NCI-H2227 (cell line): ENCODE measurements around the gene PLCXD1.
"Not testable (repeated sequence)": the region's sequence is repeated elsewhere in the genome, so short reads cannot be mapped to it uniquely, and the experiment has no call there.

Experiments
- DNase-seq: peaks from one replicate; lab custom pipeline; 2025; ENCODE audit not compliant: unreplicated experiment; lab: John Stamatoyannopoulos, UW

The PLCXD1 gene, protein sequence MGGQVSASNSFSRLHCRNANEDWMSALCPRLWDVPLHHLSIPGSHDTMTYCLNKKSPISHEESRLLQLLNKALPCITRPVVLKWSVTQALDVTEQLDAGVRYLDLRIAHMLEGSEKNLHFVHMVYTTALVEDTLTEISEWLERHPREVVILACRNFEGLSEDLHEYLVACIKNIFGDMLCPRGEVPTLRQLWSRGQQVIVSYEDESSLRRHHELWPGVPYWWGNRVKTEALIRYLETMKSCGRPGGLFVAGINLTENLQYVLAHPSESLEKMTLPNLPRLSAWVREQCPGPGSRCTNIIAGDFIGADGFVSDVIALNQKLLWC

DNA sequence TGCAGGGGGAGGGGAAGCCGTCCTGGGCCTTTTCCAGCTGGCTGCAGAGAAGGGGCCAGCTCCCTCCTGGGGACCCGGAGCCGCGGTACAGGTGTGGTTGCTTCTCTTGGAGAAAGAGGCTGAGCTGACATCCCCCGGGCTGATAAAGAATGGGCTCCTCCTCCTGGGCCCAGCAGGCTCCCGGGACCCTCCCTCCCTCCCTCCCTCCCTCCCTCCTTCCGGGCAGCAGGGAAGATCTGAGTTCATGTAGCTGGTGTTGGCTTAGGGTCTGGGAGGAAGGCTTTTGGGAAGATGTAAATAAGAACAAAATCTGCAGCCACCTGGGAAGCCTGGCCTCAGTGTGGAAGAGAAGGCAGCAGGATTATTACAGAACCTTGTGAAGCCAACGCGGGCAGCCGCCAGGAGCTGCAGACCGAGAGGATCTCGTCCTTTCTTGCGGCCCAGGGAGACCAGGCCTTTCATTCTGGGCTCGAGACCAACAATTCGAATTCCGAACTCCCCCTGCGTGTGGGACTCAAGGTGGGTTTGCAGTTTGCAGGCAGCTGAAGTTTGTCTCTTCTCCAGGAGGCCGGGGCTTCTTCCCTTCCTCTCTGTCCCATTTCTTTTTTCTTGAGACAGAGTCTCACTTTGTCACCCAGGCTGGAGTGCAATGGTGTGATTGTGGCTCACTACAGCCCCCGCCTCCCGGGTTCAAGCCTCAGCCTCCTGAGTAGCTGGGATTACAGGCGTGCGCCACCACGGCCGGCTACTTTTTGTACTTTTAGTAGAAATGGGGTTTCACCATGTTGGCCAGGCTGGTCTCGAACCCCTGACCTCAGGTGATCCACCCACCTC lies at the start of gene PLCXD1:
Gene PLCXD1 (plus strand): TSS at position 216 of the 834 bp plus-strand sequence. CDS start 2,807 bp downstream, outside the sequence.
- no peak for DNase-seq

DNA sequence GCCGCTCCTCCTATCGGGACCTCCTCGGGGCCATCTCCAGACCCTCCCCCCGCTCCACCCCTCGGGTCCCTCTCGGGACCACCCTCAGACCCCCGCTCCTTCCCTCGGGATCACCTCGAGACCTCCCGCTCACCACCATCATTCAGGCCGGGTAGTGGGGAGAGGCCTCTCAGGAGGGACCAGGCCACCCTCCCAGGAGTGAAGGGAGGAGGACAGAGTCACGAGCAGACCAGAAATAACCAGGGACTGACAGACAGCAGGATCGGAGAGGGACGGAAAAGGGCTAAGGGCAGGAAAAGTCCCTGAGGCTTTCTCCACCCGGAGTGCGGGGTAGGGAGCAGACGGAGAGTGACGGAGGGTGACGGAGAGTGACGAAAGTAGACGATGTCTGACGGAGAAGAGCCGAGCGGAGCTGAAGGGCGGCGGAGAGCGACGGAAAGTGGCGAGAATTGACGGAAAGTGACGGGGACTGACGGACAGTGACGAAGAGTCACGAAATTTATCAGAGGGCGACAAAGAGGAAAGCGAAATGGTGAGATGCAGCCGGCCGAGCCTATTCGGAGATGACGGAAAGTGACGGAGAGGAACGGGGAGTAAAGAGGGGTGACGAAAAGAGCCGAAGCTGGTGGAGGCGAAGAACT lies 49.4 kb upstream of the PLCXD1 start:
- not testable (repeated sequence) for DNase-seq

DNA sequence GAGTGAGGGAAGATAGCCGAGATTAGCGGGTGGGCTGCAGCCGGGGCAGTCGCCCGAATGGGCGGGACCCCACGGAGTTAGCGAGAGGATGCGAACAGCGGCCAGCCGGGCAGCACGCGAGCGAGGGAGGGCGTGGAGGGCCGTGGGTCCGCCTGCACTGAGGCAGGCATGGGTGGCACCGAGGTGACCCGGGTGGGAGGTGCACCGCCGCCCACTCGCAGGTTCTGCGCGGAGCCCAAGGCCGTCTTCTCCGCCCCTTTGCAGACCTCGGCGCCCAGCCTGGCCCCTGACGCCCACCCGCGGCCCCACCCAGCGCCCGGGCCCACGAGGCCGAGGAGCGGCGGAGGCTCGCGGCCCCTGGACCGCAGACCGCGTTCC lies 48.9 kb upstream of the PLCXD1 start:
- DNase-seq, result not testable (repeated sequence)

DNA sequence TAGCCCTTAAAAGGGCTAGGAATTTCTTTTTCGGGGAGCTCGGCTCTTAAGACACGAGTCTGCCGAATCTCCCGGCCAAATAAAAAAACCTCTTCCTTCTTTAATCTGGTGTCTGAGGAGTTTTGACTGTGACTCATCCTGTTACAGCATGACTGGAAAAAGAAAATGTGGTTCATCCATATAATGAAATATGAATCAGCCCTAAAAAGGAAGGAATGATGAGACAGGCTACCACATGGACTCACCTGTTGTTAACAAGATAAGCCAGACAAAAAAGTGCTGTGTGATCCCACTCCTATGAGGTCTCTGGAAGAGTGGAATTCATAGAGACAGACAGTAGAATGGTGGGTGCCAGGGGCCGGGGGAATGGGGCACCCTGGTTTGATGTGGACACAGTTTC lies 45.0 kb upstream of the PLCXD1 start:
- not testable (repeated sequence) for DNase-seq

DNA sequence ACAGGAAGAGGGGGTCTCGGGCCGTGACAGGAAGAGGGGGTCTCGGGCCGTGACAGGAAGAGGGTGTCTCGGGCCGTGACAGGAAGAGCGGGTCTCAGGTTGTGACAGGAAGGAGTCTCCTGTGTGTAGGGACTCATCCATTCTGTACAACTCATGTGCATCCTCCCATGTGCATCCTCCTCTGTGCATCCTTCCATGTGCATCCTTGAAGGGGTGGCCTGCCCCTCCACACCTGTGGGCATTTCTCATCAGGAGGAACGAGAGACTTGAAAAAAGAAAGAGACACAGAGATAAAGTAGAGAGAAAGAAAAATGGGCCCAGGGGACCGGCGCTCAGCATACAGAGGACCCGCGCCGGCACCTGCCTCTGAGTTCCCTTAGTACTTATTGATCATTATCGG lies 30.2 kb upstream of the PLCXD1 start:
- DNase-seq, result no peak

DNA sequence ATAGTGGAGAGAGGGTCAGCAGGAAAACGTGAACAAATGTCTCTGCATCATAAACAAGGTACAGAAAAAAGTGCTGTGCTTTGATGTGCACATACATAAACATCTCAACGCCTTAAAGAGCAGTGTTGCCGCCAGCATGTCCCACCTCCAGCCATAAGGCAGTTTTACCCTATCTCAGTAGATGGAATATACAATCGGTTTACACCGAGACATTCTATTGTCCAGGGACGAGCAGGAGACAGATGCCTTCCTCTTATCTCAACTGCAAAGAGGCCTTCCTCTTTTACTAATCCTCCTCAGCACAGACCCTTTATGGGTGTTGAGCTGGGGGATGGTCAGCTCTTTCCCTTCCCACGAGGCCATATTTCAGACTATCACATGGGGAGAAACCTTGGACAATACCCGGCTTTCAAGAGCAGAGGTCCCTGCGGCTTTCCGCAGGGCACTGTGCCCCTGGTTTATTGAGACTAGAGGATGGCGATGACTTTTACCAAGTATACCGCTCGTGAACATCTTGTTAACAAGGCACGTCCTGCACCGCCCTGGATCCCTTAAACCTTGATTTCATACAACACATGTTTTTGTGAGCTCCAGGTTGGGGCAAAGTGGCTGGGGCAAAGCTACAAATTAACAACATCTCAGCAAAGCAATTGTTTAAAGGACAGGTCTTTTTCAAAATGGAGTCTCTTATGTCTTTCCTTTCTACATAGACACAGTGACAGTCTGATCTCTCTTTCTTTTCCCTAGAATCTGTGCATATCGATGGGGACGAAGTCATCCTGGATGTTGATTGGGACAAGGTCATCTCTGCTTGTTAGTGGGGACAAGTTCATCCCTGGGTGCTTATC lies 29.6 kb upstream of the PLCXD1 start:
- not testable (repeated sequence) for DNase-seq

DNA sequence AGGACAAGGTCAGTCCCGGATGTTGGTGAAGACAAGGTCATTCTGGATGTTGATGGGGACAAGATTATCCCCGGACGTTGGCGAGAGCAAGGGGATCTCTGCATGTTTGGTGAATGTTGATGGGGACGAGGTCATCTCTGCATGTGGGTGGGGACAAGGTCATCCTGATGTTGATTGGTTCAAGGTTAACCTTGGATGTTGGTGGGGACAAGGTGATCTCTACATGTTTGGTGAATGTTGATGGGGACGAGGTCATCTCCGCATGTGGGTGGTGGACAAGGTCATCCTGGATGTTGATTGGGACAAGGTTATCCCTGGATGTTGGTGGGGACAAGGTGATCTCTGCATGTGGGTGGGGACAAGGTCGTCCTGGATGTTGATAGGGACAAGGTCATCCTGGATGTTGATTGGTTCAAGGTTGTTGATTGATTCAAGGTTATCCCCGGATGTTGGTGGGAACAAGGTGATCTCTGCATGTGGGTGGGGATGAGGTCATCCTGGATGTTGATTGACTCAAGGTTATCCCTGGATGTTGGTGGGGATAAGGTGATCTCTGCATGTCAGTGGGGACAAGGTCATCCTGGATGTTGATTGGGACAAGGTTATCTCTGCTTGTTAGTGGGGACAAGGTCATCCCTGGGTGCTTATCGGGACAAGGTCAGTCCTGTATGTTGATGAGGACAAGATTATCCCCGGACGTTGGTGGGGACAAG lies 28.8 kb upstream of the PLCXD1 start:
- no peak for DNase-seq

DNA sequence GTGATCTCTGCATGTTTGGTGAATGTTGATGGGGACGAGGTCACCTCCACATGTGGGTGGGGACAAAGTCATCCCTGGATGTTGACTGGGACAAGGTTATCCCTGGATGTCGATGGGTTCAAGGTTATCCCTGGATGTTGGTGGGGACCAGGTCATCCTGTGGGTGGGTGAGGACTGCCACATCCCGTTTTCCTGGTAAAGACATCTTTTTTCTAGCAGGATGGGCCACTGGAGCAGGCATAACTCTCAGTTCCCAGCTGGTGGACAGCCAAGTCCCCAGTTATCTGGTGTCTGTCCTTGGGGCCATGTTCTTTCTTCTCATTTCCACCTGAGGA lies 28.3 kb upstream of the PLCXD1 start:
- no peak for DNase-seq

DNA sequence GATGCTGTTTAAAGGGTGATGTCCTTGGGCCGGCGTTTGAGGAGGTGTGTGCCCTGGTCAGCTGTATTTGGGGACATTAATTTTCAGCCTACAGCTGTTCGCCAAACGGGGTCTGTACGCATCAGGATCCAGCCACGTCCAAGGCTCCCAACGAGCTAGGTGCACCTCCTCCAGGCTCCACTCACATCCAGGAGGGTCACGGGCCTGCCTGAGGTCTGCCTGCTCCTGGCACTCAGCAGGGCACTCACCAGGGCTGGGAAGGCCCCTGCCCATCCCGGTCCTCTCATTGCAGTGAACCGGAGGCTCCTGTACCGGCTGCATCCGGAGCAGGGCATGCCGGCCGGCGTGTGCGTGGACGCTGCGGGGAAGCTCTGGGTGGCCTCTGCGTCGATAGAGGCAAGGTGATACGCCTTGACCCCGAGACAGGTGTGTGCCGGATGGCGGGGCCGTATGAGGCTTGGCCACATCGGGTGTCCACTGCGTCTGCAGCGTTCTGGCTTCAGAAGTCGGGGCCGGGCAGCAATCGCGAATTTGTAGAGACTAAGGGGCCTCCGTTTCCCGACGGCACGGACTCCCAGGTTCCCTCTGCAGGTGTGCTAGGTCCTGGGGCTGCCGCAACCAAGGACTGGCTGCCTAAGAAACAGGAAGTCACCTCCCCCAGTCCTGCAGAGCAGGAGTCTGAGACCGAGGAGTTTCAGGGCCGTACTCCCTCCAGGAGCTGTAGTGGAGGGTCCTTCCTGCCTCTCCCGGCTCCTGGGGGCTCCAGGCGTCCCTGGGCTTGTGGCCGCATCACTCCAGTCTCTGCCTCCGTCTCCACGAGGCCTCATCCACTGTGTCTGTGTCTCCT lies 27.5 kb upstream of the PLCXD1 start:
- DNase-seq, result no peak

DNA sequence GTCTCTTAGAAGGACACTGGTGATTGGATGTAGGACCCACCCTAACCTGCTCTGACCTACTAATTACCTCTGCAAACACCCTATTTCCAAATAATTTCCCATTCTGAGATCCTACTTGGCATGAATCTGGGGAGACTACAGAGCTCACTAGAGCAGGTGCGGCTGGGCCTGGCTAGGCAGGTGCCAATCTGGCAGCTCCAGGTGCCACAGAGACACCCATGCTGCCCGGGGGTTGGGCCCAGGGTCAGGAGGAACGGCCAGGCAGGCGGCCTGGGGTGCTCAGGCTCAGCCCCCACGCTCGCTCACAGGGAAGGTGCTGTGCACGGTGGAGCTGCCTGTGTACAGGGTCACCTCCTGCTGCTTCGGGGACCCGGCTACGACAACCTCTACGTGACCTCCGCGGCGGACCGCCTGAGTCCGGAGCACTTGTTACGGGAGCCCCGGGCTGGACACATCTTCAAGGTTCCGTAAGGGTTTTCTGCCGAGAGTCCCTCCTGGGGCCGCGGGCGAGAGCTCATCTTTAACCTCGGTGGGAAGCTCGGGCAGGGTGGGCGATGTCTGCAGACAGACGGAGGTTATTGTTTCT lies 26.5 kb upstream of the PLCXD1 start:
- no peak for DNase-seq

DNA sequence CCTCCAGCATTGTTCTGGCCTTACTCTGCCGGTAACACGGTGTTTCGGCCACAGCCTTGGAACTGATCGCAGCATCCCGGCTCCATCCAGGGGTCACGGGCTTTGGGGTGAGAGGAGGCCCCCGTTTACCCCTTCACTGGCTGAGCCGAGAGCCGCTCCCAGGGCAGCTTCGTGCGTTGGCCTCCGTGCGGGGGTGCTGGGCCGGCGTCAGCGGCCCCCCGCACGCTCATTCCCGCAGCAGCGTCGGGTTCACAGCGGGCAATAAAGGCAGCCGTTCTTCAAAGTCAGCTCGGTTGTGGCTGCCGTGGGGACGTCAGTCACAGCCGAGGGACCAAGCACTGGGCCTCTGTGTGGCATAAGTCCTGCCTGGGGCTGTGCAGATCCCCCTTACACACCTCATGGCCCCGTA lies 25.3 kb upstream of the PLCXD1 start:
- no peak for DNase-seq

DNA sequence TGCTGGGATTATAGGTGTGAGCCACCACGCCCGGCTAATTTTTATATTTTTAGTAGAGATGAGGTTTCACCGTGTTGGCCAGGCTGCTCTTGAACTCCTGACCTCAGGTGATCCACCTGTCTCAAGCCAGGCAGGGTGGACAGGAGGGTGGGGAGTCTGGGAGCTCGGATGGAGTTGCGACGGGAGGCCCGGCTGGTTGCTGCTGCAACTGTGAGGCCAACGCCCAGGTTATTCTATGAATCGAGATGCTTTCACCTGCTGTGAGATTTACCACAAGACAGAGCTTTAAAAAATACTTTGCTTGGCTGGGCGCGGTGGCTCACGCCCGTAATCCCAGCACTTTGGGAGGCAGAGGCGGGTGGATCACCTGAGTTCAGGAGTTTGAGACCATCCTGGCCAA lies 24.1 kb upstream of the PLCXD1 start:
- DNase-seq, result not testable (repeated sequence)

DNA sequence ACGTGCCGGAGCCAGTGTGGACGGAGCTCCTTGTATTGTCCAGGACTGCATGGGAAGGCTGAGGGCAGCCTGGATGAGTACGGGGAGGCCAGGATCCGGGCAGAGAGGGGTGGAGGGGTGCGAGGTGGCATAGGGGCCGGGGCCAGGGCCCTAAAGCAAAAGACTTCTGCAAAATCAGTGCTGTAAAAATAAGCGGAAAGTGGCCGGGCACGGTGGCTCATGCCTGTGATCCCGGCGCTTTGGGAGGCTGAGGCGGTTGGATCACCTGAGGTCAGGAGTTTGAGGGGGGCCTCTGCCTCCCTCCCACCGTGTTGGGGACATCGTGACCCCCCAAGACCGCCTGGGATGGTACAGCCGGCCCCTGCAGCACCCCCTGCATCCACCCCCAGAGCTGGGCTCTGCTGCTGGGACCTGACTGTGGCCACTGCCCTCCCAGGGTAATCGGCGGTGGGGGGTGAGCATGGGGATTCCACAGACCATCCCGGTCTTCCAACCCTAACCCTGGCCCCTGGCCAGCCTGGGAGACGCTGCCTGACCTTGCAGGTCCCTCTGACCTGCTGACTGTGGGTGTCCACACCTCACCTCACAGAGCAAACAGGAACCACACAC lies 23.4 kb upstream of the PLCXD1 start:
- DNase-seq, result no peak

DNA sequence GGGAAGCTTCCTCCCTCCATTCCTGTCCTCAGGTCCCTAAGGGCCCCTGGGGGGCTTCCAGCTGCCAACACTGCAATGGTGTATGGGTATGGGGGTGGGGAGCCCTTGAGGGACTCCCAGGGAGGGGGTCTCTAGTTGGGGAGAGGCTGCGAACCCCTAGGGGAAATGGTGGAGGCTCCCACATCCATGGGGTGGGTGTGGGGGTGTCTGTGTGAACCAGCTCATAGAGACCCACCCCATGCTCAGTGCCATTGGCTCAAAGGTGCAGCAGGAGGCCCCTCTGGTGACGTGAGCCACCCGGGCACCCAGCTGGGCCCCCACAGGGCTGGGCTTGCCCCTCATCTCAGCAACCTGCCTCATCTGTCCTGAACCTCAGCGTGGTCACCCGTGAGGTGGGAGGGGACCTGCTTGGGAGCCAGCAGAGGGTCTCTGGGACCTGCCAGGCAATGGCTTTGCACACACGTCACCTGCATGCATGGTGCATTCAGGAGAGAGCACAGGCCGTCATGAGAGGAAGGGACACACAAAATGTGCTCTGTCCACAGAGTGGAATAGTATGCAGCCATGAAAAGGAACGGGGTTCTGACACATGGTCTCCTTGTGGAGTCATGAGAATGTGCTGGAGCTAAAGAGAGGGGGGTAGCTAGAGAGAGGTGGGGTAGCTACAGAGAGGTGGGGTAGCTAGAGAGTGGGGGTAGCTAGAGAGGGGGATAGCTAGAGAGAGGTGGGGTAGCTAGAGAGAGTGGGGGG lies 22.7 kb upstream of the PLCXD1 start:
- DNase-seq, result no peak

DNA sequence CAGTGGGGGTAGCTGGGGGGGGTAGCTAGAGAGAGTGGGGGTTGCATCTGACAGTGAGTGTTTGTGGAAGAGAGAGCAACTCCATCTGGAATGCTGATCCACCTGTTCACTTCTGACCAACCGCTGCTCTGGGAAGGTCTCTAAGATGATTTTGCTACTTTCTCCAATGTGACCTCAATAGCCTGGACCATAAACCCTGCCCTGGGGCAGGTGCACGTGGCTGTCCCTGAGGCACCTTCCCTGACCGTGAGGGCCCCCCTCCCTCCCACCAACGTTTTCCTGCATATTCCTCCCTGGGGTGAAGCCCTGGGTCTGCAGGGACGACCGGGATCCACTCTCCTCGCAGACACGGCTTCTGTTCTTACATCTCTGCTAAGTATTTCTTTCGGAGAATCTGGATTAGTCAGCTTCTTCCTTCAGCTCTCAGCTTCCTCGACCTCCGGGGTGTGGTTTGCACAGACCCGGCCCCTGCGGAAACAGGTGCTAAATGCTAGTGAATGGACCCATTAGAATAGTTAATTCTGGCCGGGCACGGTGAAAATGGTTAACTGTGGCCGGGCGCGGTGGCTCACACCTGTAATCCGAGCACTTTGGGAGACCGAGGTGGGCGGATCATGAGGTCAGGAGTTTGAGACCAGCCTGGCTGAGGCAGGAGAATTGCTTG lies 21.4 kb upstream of the PLCXD1 start:
- DNase-seq, result no peak

DNA sequence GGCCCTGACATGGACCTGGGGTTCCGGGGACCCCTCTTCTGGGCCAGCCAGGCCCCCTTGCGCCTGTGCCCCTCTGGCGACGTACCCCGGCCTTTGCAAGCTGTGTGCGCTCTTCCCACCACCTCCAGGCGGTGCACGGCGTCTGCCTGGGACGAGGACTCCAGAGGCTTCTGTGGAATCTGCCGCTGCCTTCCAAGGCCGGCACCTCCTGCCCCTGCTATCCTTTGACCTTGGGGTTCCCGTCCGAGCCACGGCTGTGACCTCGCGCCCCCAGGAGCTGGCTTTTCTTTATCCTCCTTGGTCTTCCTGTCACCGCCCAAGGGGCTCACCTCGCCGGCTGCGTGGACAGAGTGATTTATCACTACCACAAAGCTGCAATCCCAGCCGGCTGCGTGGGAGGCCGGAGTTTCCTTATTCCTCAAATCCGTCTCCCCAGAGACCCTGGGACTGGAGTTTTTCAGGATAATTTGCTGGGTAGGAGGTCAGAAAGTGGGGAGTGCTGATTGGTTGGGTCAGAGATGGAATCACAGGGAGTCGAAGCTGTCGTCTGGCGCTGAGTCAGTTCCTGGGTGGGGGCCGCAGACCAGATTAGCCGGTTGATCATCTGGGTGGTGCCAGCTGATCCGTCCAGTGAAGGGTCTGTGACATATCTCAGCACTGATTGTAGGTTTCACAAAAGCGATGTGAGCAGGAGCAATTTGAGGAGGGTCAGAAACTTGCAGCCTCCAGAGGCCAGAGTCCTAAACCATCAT lies 19.8 kb upstream of the PLCXD1 start:
- DNase-seq, result no peak

DNA sequence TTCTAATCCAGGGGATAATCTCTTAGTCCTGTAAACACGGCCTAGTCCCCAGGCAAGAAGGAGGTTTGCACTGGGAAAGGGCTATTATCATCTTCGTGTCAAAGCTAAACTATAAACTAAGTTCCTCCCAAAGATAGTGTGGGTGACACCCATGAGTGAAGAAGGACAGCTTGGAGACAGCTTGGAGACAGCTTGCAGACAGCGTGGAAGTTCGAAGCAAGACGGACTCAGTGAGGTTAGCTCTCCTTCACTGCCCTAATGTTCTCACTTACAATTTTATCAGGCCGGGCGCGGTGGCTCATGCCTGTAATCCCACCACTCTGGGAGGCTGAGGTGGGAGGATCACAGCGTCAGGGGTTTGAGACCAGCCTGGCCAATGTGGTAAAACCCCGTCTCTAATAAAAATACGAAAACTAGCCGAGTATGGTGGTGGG lies 19.2 kb upstream of the PLCXD1 start:
- no peak for DNase-seq
